BLaER1 treated with 17β-estradiol and CSF1 and Interleukin-3, amounts not matched to agents 10 nM and 100 nM (cell line): ENCODE measurements around the gene CTXND2.
A peak's percentile ranks its signal among the peaks of the same experiment; 100 is the strongest.
"Not testable (repeated sequence)": the region's sequence is repeated elsewhere in the genome, so short reads cannot be mapped to it uniquely, and the experiment has no call there.

Experiments
- H3K27ac ChIP-seq, 11 experiments: shearing (Covaris generic); formaldehyde crosslinking; 2 replicates each; pipeline ENCODE4 v1.8.1; 2022
- H3K27me3 ChIP-seq, 11 experiments: shearing (Covaris generic); formaldehyde crosslinking; 2 replicates each; pipeline ENCODE4 v1.8.1; 2022
- H3K36me3 ChIP-seq, 11 experiments: shearing (Covaris generic); formaldehyde crosslinking; 2 replicates each; pipeline ENCODE4 v1.8.1; 2022
- H3K4me1 ChIP-seq, 10 experiments: shearing (Covaris generic); formaldehyde crosslinking; 2 replicates each; pipeline ENCODE4 v1.8.1; 2022
- H3K4me2 ChIP-seq, 11 experiments: shearing (Covaris generic); formaldehyde crosslinking; 2 replicates each; pipeline ENCODE4 v1.8.1; 2022
- H3K4me3 ChIP-seq, 10 experiments: shearing (Covaris generic); formaldehyde crosslinking; 2 replicates each; pipeline ENCODE4 v1.8.1; 2022
- H3K9ac ChIP-seq, 11 experiments: shearing (Covaris generic); formaldehyde crosslinking; 2 replicates each; pipeline ENCODE4 v1.8.1; 2022
- H3K9me3 ChIP-seq, 11 experiments: shearing (Covaris generic); formaldehyde crosslinking; replicated peaks in 1 of 11; 2 replicates each; pipeline ENCODE4 v1.8.1; 2022
- H4K20me1 ChIP-seq, 11 experiments: shearing (Covaris generic); formaldehyde crosslinking; 2 replicates each; pipeline ENCODE4 v1.8.1; 2022
- Cebpa-rat ChIP-seq, 11 experiments: shearing (Covaris generic); IDR thresholded peaks; 2 replicates each; pipeline ENCODE4 v1.8.1; 2022

Gene CTXND2

GRCh38 chr1:150887018-150887417, at the start of gene CTXND2:
Gene CTXND2 (plus strand): TSS chr1:150887136. CDS start chr1:150912315, 25,179 bp downstream.
- no peak within 1 kb of the TSS for H3K4me2 ChIP-seq
- H3K36me3 ChIP-seq: no peaks in the 10 kb centered on the region
- no peak within 1 kb of the TSS for H3K4me3 ChIP-seq
- peaks cover 20 to 59% (median 42%) of the 10 kb centered on the region in 10 experiments for H3K4me1 ChIP-seq
- H4K20me1 ChIP-seq: no peaks in the 10 kb centered on the region
- no peak within 1 kb of the TSS for H3K9ac ChIP-seq
- TF ChIP-seq Cebpa-rat (IDR thresholded peaks at IDR 0.05): no peak
- H3K27me3 ChIP-seq: no peaks in the 10 kb centered on the region
- no peak within 1 kb of the TSS for H3K27ac ChIP-seq
- H3K9me3 ChIP-seq: no peaks in the 10 kb centered on the region

- H3K4me2 ChIP-seq: peak overlapping the region in 2 of 11 experiments; percentile 36 to 87; a peak in 3 of 22 replicates
- not testable (repeated sequence) for H3K27me3 ChIP-seq, H3K9ac ChIP-seq, H3K4me3 ChIP-seq, H3K27ac ChIP-seq, H3K9me3 ChIP-seq, H4K20me1 ChIP-seq
- H3K4me1 ChIP-seq: peaks cover 11 to 55% (median 16%) of the 10 kb centered on the region in 10 experiments
- H3K36me3 ChIP-seq: peaks cover 30 to 73% (median 61%) of the 10 kb centered on the region in 11 experiments
Measured at GRCh38 chr1:150840850-150841249, 46.1 kb upstream of the CTXND2 start.

- H3K9ac ChIP-seq: peak overlapping the region in 2 of 11 experiments; percentile 11 to 54; a peak in 3 of 22 replicates
- H3K4me2 ChIP-seq: peak overlapping the region in 10 of 11 experiments; percentile 36 to 87 (median 52); a peak in 14 of 22 replicates
- peaks cover 0 to 3% (median 0%) of the 10 kb centered on the region in 11 experiments; a peak in 2 of 22 replicates for H4K20me1 ChIP-seq
- H3K9me3 ChIP-seq: no peaks in the 10 kb centered on the region
- peaks cover 11 to 62% (median 16%) of the 10 kb centered on the region in 10 experiments for H3K4me1 ChIP-seq
- H3K27me3 ChIP-seq: no peaks in the 10 kb centered on the region
- TF ChIP-seq Cebpa-rat (IDR thresholded peaks at IDR 0.05): no peak
- no peak overlapping the region for H3K4me3 ChIP-seq
- H3K36me3 ChIP-seq: peaks cover 22 to 73% (median 59%) of the 10 kb centered on the region in 11 experiments
- peak overlapping the region in 3 of 11 experiments; percentile 19 to 39 (median 28); a peak in 4 of 22 replicates for H3K27ac ChIP-seq
Measured at GRCh38 chr1:150841626-150842025, 45.3 kb upstream of the CTXND2 start.

- TF ChIP-seq Cebpa-rat (IDR thresholded peaks at IDR 0.05): no peak
- peak overlapping the region in 2 of 11 experiments; percentile 11 to 54; a peak in 4 of 22 replicates for H3K9ac ChIP-seq
- no peaks in the 10 kb centered on the region for H3K9me3 ChIP-seq
- H3K27ac ChIP-seq: peak overlapping the region in 3 of 11 experiments; percentile 19 to 39 (median 28); a peak in 4 of 22 replicates
- H3K4me1 ChIP-seq: peaks cover 11 to 68% (median 16%) of the 10 kb centered on the region in 10 experiments
- no peak overlapping the region; a peak in 1 of 20 replicates for H3K4me3 ChIP-seq
- peaks cover 0 to 3% (median 0%) of the 10 kb centered on the region in 11 experiments; a peak in 2 of 22 replicates for H4K20me1 ChIP-seq
- H3K27me3 ChIP-seq: no peaks in the 10 kb centered on the region
- H3K36me3 ChIP-seq: peaks cover 18 to 73% (median 54%) of the 10 kb centered on the region in 11 experiments
- peak overlapping the region; percentile 10 to 87 (median 50); a peak in 20 of 22 replicates for H3K4me2 ChIP-seq
Measured at GRCh38 chr1:150842343-150842742, 44.6 kb upstream of the CTXND2 start.

- no peak overlapping the region; a peak in 1 of 22 replicates for H3K27ac ChIP-seq
- no peaks in the 10 kb centered on the region for H3K9me3 ChIP-seq
- H3K9ac ChIP-seq: no peak overlapping the region
- H3K4me1 ChIP-seq: peaks cover 11 to 68% (median 16%) of the 10 kb centered on the region in 10 experiments
- peaks cover 18 to 73% (median 54%) of the 10 kb centered on the region in 11 experiments for H3K36me3 ChIP-seq
- H3K4me2 ChIP-seq: peak overlapping the region in 8 of 11 experiments; percentile 36 to 87 (median 56); a peak in 14 of 22 replicates
- peaks cover 0 to 3% (median 0%) of the 10 kb centered on the region in 11 experiments; a peak in 2 of 22 replicates for H4K20me1 ChIP-seq
- no peak for TF ChIP-seq Cebpa-rat (IDR thresholded peaks at IDR 0.05)
- no peaks in the 10 kb centered on the region for H3K27me3 ChIP-seq
- no peak overlapping the region; a peak in 1 of 20 replicates for H3K4me3 ChIP-seq
Measured at GRCh38 chr1:150842964-150843363, 44.0 kb upstream of the CTXND2 start.

- no peaks in the 10 kb centered on the region for H3K27me3 ChIP-seq
- TF ChIP-seq Cebpa-rat (IDR thresholded peaks at IDR 0.05): no peak
- H3K9me3 ChIP-seq: no peaks in the 10 kb centered on the region
- peak overlapping the region in 2 of 11 experiments; percentile 8 to 26; a peak in 2 of 22 replicates for H3K9ac ChIP-seq
- peak overlapping the region in 3 of 11 experiments; percentile 36 to 87 (median 76); a peak in 6 of 22 replicates for H3K4me2 ChIP-seq
- peaks cover 0 to 3% (median 0%) of the 10 kb centered on the region in 11 experiments; a peak in 2 of 22 replicates for H4K20me1 ChIP-seq
- H3K4me3 ChIP-seq: no peak overlapping the region
- peaks cover 21 to 73% (median 55%) of the 10 kb centered on the region in 11 experiments for H3K36me3 ChIP-seq
- peak overlapping the region in 2 of 11 experiments; percentile 6 to 47; a peak in 2 of 22 replicates for H3K27ac ChIP-seq
- H3K4me1 ChIP-seq: peaks cover 11 to 68% (median 16%) of the 10 kb centered on the region in 10 experiments
Measured at GRCh38 chr1:150843474-150843873, 43.5 kb upstream of the CTXND2 start.

GRCh38 chr1:150846473-150847146, 40.3 kb upstream of the CTXND2 start:
- no peaks in the 10 kb centered on the region for H3K27me3 ChIP-seq
- peaks cover 0 to 3% (median 0%) of the 10 kb centered on the region in 11 experiments; a peak in 2 of 22 replicates for H4K20me1 ChIP-seq
- TF ChIP-seq Cebpa-rat (IDR thresholded peaks at IDR 0.05): no peak
- H3K4me2 ChIP-seq: peak overlapping the region in 2 of 11 experiments; percentile 6 to 43; a peak in 4 of 22 replicates
- H3K4me1 ChIP-seq: peaks cover 11 to 46% (median 14%) of the 10 kb centered on the region in 10 experiments
- peaks cover 0 to 22% (median 12%) of the 10 kb centered on the region in 11 experiments; a peak in 16 of 22 replicates for H3K9me3 ChIP-seq
- H3K9ac ChIP-seq: no peak overlapping the region
- no peak overlapping the region; a peak in 1 of 22 replicates for H3K27ac ChIP-seq
- no peak overlapping the region for H3K4me3 ChIP-seq
- H3K36me3 ChIP-seq: peaks cover 24 to 68% (median 53%) of the 10 kb centered on the region in 11 experiments

- H3K4me1 ChIP-seq: peaks cover 0 to 38% (median 9%) of the 10 kb centered on the region in 10 experiments; a peak in 15 of 20 replicates
- not testable (repeated sequence) for H3K27ac ChIP-seq, H3K4me3 ChIP-seq, H4K20me1 ChIP-seq, H3K4me2 ChIP-seq, H3K27me3 ChIP-seq, H3K9ac ChIP-seq
- H3K9me3 ChIP-seq: peaks cover 22 to 64% (median 55%) of the 10 kb centered on the region in 11 experiments
- peaks cover 63 to 92% (median 79%) of the 10 kb centered on the region in 11 experiments for H3K36me3 ChIP-seq
Measured at GRCh38 chr1:150850801-150851362, 36.1 kb upstream of the CTXND2 start.

GRCh38 chr1:150852734-150853133, 34.2 kb upstream of the CTXND2 start:
- Histone ChIP-seq H3K9ac (peak overlapping the region in 3 of 11 experiments; percentile 2 to 25 (median 25); a peak in 1 of 22 replicates), H3K9me3 (peaks cover 23 to 74% (median 57%) of the 10 kb centered on the region in 11 experiments), H3K27ac (peak overlapping the region in 8 of 11 experiments; percentile 2 to 67 (median 42); a peak in 11 of 22 replicates), H3K4me1 (peaks cover 0 to 25% (median 9%) of the 10 kb centered on the region in 10 experiments; a peak in 15 of 20 replicates), H3K36me3 (peaks cover 63 to 94% (median 80%) of the 10 kb centered on the region in 11 experiments), H3K4me2 (peak overlapping the region in 8 of 11 experiments; percentile 12 to 78 (median 55); a peak in 13 of 22 replicates)
- not testable (repeated sequence) for H4K20me1 ChIP-seq, H3K4me3 ChIP-seq, H3K27me3 ChIP-seq
